HG03378 (cell line): ENCODE data around the gene ZNF428.
"Not testable (repeated sequence)": the region's sequence is repeated elsewhere in the genome, so short reads cannot be mapped to it uniquely, and the experiment has no call there.

ENCODE experiments used
- ATAC-seq: cut with Tn5 transposase; IDR thresholded peaks from one replicate; pipeline ENCODE4 v1.9.1; 2021; ENCODE audit warnings: mild to moderate bottlenecking, moderate library complexity; ENCODE audit not compliant: unreplicated experiment

ZNF428 gene

DNA sequence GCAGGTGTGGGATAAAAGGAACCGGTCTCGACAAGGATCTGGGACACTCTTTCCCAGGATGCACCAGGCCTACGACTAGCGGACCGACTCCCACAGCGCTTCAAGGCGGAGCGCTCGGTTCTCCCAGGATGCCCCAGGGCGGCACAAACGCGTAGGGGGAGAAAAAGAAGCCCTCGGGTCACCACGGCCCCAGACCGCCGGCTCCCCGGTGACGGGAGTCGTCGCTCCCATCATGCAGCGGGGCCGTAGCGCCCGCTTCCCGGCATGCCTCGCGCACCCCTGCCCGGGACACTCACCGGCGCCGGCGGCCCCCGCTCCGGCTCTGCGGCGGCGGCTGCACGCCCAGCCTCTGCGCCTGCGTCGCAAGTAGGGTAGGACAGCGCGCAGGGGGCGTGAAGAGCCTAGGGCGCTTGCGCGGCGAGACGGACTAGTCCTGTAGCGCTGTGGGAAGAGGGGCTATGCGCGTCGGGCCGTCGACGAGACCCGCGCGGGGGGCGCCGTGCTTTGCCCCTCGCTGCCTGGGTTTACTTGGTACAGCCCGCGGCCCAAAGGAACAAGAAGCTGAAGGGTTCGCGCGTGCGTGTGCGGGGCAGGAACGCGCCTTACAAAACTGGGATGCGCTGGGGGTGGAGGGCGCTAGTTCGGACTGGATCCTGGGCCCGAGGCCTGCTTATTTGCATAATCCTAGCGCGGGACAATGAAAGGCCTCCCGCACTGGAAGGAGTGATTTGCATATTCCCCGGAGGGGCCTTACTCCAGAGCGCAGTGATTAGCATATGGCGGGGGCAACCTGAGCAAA, at the start of gene ZNF428:
Gene ZNF428 (minus strand): TSS at position 368 of the 799 bp plus-strand sequence. CDS start 5,325 bp downstream, outside the sequence.
- ATAC-seq: peak; percentile 65

DNA sequence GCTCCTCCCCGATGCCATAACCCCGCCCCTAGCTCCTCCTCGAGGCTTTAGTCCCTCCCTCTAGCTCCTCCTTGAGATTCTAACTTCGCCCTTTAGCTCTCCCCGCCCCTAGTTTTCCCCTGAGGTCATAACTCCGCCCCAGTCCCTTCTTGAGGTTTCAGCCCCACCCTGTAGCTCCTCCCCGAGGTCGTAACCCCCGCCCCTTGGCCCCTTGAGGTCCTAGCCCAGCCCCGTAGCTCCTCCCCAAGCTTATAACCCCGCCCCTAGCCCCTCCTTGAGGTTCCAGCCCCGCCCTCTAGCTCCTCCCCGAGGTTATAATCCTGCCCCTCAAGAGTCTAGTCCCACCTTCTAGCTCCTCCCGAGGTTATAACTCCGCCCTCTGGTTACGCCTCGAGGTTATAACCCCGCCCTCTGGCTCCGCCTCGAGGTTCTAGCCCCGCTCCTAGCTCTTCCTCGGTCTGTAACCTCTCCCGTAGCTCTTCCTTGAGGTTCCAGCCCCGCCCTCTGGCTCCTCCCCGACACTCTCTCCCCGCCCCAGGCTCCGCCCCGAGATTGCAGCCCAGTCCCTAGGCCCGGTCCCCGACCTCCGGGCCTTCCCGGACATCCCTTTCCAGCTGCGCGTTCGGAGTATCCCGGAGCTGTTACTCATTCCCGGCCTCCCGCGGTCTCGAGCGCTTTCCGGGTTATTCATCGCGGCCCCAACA, 49.1 kb upstream of the ZNF428 start:
- ATAC-seq: peak; percentile 83

GRCh38 chr19:43667876-43668405, 48.5 kb upstream of the ZNF428 start:
- no peak for ATAC-seq

- ATAC-seq: no peak
Measured at GRCh38 chr19:43667126-43667875, 47.9 kb upstream of the ZNF428 start.

DNA sequence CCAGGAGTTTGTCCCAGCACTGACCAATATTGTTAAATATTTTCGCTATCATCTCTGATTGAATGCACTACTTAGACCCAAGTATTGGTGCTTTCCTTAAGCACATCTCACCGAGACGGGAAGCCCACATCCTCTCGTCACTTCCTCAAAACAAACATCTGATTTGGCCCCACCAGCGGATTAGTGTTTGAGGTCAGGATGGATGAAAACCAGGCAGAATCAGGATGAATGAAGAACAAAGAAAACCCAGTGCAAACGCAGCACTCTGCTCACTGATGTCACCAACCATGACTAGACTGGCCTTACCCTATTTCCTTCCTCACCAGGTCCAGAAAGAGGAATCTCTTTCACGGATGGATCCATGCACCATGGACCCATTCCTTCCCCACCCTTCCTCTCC, 44.6 kb upstream of the ZNF428 start:
- ATAC-seq: no peak

- ATAC-seq: no peak
Measured at GRCh38 chr19:43662487-43662886, 43.1 kb upstream of the ZNF428 start.

- no peak for ATAC-seq
Measured at GRCh38 chr19:43660971-43661360, 41.5 kb upstream of the ZNF428 start.

- no peak for ATAC-seq
Measured at GRCh38 chr19:43660301-43660970, 41.0 kb upstream of the ZNF428 start.

DNA sequence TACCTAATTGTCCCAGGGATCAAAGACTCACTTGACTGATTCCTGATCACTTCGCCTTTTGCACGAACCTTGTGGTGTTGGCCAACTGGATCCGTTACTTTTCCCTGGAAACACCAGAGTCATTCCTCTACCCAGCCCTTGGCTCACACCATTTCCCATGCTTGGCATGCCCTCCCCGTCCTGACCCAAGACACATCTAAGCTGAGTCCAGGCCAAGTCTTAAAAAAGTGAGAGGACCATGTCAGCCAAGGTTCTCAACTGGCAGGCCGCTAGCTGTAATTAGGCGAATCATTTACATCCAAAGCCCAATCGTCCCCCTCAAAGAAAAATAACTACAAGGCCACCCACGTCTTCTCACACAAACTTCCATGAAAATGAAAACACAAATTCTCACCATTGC, 39.1 kb upstream of the ZNF428 start:
- no peak for ATAC-seq

DNA sequence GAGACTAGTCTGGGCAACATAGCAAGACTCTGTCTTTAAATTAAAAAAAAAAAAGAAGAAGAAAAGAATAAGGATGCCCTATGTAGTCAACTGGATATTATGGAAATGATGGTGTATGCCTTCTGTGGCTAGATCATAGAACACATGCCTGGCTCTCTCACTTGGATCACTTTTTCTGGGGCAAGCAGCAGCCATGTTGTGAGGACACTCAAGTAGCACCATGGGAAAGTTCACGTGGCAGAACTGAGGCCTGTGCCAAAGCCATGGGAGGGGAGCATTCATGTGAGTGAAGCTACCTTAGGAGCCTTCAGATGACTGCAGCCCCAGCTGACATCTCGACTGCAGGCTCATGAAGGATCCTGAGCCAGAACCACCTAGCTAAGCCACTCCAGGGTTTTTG, 38.6 kb upstream of the ZNF428 start:
- no peak for ATAC-seq

GRCh38 chr19:43656436-43656835, 37.0 kb upstream of the ZNF428 start:
- ATAC-seq: no peak

DNA sequence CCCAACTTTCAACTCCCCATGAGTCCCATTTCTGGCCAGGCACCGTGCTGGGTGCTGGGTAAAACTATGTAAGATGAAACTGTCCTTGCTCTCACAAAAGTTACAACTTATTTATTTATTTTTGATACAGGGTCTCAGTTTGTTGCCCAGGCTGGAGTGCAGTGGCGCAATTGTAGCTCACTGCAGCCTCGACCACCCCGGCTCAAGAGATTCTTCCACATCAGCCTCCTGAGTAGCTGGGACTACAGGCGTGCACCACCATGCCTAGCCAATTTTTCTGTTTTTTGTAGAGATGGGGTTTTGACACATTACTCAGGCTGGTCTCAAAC, 33.1 kb upstream of the ZNF428 start:
- ATAC-seq: no peak

DNA sequence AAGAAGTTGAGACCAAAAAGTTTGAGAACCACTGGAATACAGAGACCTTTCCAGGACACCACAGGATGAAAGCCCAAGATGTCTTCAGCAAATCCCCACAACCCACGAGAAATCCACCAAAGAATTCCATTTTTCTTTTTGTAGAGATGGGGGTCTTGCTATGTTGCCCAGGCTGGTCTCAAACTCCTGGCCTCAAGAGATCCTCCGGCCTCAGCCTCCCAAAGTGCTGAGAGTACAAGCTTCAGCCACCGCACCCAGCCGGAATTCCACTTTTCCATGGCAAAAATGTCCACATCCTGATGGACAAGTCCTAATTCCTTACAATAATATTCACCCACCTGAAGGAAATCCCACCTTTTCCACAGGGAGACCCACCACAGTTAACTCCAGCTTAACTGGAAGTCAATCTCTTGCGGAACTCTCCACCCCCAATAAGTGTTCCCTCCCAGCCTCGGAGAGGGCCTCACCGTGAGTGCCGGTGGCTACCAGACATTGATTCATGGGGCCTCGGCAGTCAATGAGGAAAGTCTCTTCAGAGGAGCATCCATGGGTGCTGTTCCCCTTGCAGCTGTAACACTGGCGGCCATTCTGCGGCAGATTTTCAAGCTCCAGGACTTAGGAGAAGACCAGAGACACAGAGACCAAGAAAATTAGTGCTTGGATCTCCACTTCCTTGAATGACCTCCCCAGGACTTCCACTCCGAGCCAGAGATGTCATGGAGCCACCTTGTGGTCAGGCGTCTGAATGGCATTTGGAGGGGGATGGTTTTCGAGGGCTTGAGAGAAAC, 32.5 kb upstream of the ZNF428 start:
- ATAC-seq: no peak

GRCh38 chr19:43650276-43650675, 30.8 kb upstream of the ZNF428 start:
- ATAC-seq: not testable (repeated sequence)

DNA sequence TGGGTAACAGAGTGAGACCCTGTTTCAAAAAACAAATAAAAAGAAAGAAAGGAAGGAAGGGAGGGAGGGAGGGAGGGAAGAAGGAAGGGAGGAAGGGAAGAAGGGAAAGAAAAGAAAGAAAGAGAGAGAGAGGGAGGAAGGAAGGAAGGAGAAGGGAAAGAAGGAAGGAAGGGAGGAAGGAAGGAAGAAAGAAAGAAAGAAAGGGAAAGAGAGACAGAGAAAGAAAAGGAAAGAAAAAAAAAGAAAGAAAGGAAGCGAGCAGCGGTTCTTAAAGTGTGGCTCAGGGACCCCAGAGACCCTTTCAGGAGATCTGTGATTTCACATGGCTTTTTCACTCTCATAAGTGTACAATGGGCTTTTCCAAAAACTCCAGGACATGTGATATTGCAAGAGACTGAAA, 30.1 kb upstream of the ZNF428 start:
- ATAC-seq: no peak

DNA sequence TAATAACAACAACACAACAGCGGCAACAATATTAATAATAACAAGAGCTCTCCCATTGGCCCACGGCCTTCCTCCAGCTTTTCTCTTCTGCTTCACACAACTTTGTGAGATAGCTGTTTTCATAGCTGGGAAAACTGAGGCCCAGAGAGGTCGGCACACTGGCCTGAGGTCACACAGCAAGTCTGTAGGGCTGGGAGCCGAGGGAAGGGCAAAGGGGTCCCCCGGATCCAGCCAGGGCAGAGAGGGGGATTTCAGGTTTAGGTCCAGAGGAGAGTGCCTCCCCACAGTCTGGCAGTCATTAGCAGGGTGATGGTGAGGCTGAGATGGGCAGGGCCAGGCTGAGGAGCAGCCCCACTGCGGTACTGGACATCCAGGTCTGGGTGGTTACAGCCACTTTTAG, 29.2 kb upstream of the ZNF428 start:
- ATAC-seq: no peak

DNA sequence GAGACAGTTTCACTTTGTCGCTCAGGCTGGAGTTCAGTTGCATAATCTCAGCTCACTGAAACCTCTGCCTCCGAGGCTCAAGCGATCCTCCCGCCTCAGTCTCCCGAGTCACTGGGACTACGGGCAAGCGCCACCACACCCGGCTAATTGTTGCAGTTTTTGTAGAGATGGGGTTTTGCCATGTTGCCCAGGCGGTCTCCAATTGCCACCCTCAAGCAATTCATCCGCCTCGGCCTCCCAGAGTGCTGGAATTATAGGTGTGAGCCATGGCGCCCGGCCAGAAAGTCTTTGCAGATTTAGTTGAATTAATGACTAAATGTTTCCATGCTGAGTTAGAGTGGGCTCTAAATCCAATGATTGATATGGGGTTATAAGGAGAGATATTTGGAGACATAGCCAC, 24.8 kb upstream of the ZNF428 start:
- no peak for ATAC-seq

- no peak for ATAC-seq
Measured at GRCh38 chr19:43643326-43643725, 23.9 kb upstream of the ZNF428 start.

- ATAC-seq: no peak
Measured at GRCh38 chr19:43642531-43642930, 23.1 kb upstream of the ZNF428 start.

DNA sequence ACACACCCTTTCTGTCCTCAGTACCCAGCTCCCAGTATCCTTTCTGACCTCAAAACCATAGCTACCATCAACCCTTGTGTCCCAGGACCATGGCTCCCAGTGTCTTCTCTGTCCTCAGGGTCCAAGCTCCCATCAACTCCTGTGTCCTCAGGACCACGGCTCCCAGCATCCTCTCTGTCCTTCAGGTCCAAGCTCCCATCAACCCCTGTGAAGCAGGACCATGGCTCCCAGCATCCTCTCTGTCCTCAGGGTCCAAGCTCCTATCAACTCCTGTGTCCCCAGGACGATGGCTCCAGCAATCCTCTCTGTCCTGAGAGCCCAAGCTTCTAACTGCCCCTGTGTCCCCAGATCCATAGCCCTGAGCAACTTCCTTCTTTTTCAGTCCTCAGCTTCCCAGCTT, 21.9 kb upstream of the ZNF428 start:
- ATAC-seq: no peak
